ENCODE data around the gene SKIC3. TPM values are rescaled to one million over a fixed set of nuclear protein-coding genes. Genes with fewer than 3 reads are reported as not detected.

Gene SKIC3
- total RNA-seq, 1 donor from 2014 or later, result 83.4 TPM

DNA sequence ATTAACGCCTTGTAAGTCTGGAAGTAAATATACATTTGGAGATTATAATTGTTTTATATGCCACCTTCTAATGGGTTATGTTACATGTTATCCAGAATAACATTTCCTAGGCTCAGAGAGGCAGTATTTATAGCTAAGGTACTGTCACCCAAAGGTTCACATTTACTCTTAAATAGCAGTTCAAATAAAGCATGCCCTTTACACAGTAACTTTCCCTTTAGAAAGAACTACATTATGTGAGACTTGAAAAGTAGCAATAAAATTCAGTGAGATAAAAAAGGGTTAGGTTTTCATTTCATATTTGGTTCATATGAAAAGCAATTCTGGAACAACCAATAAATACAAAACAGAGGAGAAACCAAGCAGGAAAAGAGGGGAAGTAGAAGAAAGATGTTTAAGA is 35.1 kb downstream of the SKIC3 start:
- Mint-ChIP-seq H3K27ac (no peak overlapping the region), H3K9me3 (no peaks in the 10 kb centered on the region), H3K4me1 (ENCODE audit: unreplicated experiment) (no peaks in the 10 kb centered on the region), H3K27me3 (no peaks in the 10 kb centered on the region), H3K36me3 (peaks cover 34% of the 10 kb centered on the region), H3K4me3 (no peak overlapping the region)
- DNase-seq (ENCODE audit: extremely low spot score, unreplicated experiment), result no peak
- TF ChIP-seq, protein P1, sequence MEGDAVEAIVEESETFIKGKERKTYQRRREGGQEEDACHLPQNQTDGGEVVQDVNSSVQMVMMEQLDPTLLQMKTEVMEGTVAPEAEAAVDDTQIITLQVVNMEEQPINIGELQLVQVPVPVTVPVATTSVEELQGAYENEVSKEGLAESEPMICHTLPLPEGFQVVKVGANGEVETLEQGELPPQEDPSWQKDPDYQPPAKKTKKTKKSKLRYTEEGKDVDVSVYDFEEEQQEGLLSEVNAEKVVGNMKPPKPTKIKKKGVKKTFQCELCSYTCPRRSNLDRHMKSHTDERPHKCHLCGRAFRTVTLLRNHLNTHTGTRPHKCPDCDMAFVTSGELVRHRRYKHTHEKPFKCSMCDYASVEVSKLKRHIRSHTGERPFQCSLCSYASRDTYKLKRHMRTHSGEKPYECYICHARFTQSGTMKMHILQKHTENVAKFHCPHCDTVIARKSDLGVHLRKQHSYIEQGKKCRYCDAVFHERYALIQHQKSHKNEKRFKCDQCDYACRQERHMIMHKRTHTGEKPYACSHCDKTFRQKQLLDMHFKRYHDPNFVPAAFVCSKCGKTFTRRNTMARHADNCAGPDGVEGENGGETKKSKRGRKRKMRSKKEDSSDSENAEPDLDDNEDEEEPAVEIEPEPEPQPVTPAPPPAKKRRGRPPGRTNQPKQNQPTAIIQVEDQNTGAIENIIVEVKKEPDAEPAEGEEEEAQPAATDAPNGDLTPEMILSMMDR (conservative IDR thresholded peaks at IDR 0.05), result no peak

DNA sequence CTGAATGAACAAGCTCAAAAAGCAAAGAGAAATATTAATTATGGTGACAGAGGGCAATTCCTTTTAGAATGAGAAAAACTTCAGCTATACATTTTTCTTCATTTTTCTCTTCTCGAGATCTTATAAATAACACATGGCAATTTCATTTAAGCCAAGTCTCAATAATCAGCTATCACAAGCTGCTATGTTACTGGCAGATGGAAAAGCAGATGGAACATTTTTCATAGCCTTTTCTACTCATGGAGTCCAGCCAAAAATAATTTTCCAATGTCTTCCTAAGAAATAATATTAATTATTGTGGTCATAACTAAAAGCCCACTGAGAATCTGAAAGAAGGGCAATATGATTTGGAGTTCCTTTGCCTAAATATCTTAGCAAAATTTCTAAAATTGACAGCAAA is 35.6 kb downstream of the SKIC3 start:
- Mint-ChIP-seq H3K27me3 (no peaks in the 10 kb centered on the region), H3K4me3 (no peak overlapping the region), H3K9me3 (no peaks in the 10 kb centered on the region), H3K4me1 (ENCODE audit: unreplicated experiment) (no peaks in the 10 kb centered on the region), H3K36me3 (peaks cover 34% of the 10 kb centered on the region), H3K27ac (no peak overlapping the region)
- TF ChIP-seq, protein P1 (conservative IDR thresholded peaks at IDR 0.05), result no peak
- no peak for DNase-seq (ENCODE audit: extremely low spot score, unreplicated experiment)

DNA sequence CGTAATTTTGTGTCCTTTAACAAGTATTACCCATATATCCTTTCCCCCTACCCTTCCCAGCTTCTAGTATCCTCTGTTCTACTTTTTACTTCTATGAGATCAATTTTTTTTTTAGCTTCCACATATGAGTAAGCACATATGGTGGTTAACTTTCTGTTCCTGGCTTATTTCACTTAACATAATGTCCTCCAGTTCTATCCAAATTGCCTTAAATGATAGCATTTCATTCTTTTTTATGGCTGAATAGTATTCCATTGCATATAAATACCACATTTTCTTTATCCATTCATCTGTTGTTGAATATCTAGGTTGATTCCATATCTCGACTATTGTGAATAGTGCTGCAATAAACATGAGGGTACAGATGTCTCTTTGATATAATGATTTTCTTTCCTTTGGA is 36.4 kb downstream of the SKIC3 start:
- DNase-seq (ENCODE audit: extremely low spot score, unreplicated experiment), result no peak
- Mint-ChIP-seq H3K27me3 (no peaks in the 10 kb centered on the region), H3K4me3 (no peak overlapping the region), H3K9me3 (no peaks in the 10 kb centered on the region), H3K27ac (no peak overlapping the region), H3K36me3 (peaks cover 34% of the 10 kb centered on the region), H3K4me1 (ENCODE audit: unreplicated experiment) (no peaks in the 10 kb centered on the region)
- TF ChIP-seq, protein P1 (conservative IDR thresholded peaks at IDR 0.05), result no peak

DNA sequence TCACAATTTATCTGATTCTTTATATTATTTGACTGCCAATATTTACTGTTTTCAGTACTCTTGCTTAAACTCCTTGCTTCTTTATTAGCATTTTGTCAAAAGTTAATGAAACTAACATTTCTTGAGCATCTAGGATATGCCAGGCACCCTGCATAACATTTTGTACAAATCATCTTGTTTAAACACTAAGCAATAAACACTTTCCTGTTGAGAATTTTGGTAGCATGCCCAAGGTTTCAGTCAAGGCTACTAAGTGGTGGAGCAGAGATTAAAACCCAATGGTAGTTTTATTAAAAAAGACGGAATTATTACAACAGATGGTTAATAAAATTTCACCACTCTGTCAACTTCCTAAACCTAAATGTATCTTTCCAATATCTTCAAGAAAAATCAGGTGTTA is 43.2 kb downstream of the SKIC3 start:
- peaks cover 26% of the 10 kb centered on the region for H3K36me3 Mint-ChIP-seq
- DNase-seq (ENCODE audit: extremely low spot score, unreplicated experiment), result no peak
- H3K4me1 Mint-ChIP-seq (ENCODE audit: unreplicated experiment), result no peaks in the 10 kb centered on the region
- H3K9me3 Mint-ChIP-seq, result no peaks in the 10 kb centered on the region
- no peak overlapping the region for H3K4me3 Mint-ChIP-seq
- H3K27me3 Mint-ChIP-seq, result no peaks in the 10 kb centered on the region
- TF ChIP-seq, protein P1 (conservative IDR thresholded peaks at IDR 0.05), result no peak
- H3K27ac Mint-ChIP-seq, result no peak overlapping the region

DNA sequence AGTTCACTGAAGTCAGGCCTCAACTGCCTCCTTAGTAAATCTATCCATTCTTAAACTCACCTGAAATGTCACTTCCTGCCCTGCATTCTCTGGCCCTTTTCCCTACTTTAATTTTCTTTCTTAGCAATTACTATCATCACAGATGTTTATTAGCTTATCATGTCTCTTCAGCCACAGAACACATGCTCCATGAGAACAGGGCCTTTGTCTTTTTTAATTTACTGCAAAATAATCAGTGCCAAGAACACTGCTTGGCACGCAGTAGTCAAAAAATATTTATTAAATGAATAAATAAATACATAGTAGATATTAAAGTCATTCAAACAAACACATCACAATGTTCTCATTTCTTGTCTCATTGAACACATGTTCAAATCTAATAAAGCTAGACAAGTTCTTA is 46.2 kb downstream of the SKIC3 start:
- no peak for DNase-seq (ENCODE audit: extremely low spot score, unreplicated experiment)
- H3K27me3 Mint-ChIP-seq, result no peaks in the 10 kb centered on the region
- H3K9me3 Mint-ChIP-seq, result no peaks in the 10 kb centered on the region
- no peaks in the 10 kb centered on the region for H3K4me1 Mint-ChIP-seq (ENCODE audit: unreplicated experiment)
- TF ChIP-seq, protein P1 (conservative IDR thresholded peaks at IDR 0.05), result no peak
- no peak overlapping the region for H3K4me3 Mint-ChIP-seq
- no peak overlapping the region for H3K27ac Mint-ChIP-seq
- peaks cover 22% of the 10 kb centered on the region for H3K36me3 Mint-ChIP-seq

Other genes with a start within 250 kb of the SKIC3 start
- 2.4 and 12.6 TPM in 2 replicates for gene FAM81B, start 163.6 kb downstream of the SKIC3 start, total RNA-seq (ENCODE audit: low replicate concordance)
- gene ARSK, start 124 bp upstream of the SKIC3 start, total RNA-seq (ENCODE audit: low replicate concordance), result 8.1 and 9.1 TPM in 2 replicates
- not detected in 2 replicates for gene GPR150, start 65.1 kb upstream of the SKIC3 start, total RNA-seq (ENCODE audit: low replicate concordance)
- 1.6 and 2.5 TPM in 2 replicates for gene RFESD, start 91.8 kb upstream of the SKIC3 start, total RNA-seq (ENCODE audit: low replicate concordance)
- gene SPATA9, start 128.0 kb upstream of the SKIC3 start, total RNA-seq (ENCODE audit: low replicate concordance), result 0.29 TPM in 2 replicates
- gene RHOBTB3, start 176.4 kb upstream of the SKIC3 start, total RNA-seq (ENCODE audit: low replicate concordance), result 41.7 and 76.3 TPM in 2 replicates

All from type B pancreatic cell (in vitro differentiated cells).